Transverse colon (tissue), 4 donors: Measurements from ENCODE around the gene FILIP1L.

ENCODE experiments used
- EP300 ChIP-seq: sonication (generic); formaldehyde crosslinking; IDR thresholded peaks from one replicate; pipeline ENCODE4 v1.6.1; 2017; ENCODE audit warnings: antibody characterized with exemption, low read depth
- POLR2A ChIP-seq: fragments of 450-650 bp; IDR thresholded peaks from one replicate; pipeline ENCODE4 v1.6.1; 2016; ENCODE audit warnings: antibody characterized with exemption, mild to moderate bottlenecking, moderate library complexity
- POLR2AphosphoS5 ChIP-seq, 3 donors: sonication (generic); formaldehyde crosslinking; IDR thresholded peaks; one replicate each; pipeline ENCODE4 v1.6.1; 2016; ENCODE audit warnings: antibody characterized with exemption in 3 of 3
- TF ChIP-seq, protein P1 (sequence below), 5 experiments: fragments of 200-600 bp in 3 of 5; fragments of 450-650 bp in 2 of 5; sonication (generic) in 3 of 5; IDR thresholded peaks; 1 replicate in 2 of 5; 2 replicates in 3 of 5; pipeline ENCODE4 v1.5.1; 2016 to 2017; ENCODE audit warnings: antibody characterized with exemption in 5 of 5, inconsistent platforms in 3 of 5, mild to moderate bottlenecking in 2 of 5, moderate library complexity in 1 of 5

GRCh38 chr3:100048248-100048647 lies 66.1 kb downstream of the FILIP1L start:
- TF ChIP-seq, protein P1, sequence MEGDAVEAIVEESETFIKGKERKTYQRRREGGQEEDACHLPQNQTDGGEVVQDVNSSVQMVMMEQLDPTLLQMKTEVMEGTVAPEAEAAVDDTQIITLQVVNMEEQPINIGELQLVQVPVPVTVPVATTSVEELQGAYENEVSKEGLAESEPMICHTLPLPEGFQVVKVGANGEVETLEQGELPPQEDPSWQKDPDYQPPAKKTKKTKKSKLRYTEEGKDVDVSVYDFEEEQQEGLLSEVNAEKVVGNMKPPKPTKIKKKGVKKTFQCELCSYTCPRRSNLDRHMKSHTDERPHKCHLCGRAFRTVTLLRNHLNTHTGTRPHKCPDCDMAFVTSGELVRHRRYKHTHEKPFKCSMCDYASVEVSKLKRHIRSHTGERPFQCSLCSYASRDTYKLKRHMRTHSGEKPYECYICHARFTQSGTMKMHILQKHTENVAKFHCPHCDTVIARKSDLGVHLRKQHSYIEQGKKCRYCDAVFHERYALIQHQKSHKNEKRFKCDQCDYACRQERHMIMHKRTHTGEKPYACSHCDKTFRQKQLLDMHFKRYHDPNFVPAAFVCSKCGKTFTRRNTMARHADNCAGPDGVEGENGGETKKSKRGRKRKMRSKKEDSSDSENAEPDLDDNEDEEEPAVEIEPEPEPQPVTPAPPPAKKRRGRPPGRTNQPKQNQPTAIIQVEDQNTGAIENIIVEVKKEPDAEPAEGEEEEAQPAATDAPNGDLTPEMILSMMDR (IDR thresholded peaks at IDR 0.05) = no peak
- no peak for TF ChIP-seq POLR2A
- no peak for TF ChIP-seq EP300
- TF ChIP-seq POLR2AphosphoS5 (IDR thresholded peaks at IDR 0.05) = no peak
